GM18508 (cell line): Measurements from ENCODE around the gene SQSTM1.

Source experiments
- ATAC-seq: cut with Tn5 transposase; IDR thresholded peaks from one replicate; pipeline ENCODE4 v1.9.1; 2021; ENCODE audit warnings: moderate number of reproducible peaks; ENCODE audit not compliant: insufficient read depth, unreplicated experiment

SQSTM1 gene

DNA sequence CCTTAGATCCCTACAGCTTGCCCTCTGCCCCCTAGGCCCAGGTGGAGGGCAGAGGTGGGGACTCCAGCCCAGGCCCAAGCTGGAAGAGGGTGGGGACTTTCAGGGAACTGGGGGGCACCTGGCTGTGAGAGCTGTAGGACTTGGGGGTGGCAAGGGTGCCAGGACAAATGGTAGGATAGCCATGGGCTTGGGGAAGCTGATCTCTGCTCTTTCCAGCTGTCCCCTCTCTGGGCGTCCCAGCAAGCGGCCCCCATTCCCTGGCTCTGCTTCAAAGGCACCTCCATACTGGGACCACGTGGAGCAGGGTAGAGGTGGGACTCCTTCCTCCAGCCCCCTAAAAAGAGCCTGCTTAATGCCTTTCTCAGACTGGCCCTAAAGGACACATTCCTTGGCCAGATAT lies 26.5 kb upstream of the SQSTM1 start:
- ATAC-seq = no peak

DNA sequence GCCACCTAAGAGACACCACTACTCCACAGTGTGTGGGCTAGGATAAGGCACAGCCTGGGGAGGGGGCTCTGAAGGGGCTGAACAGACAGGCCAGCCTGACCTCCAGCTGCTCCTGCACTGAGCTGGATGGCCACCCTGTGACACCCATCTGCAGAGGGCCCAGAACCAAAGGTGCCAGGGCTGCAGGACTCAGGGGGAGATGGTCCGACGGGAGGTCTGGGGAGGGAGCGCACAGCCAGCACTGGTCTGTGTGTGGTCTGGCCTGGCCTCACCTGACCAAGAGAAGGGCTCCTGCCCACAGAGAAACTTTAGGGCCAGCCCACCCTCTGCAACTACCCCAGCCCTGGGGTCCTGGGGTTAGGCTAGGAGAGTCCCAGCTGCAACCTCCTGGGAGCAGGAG lies 26.1 kb upstream of the SQSTM1 start:
- no peak for ATAC-seq

DNA sequence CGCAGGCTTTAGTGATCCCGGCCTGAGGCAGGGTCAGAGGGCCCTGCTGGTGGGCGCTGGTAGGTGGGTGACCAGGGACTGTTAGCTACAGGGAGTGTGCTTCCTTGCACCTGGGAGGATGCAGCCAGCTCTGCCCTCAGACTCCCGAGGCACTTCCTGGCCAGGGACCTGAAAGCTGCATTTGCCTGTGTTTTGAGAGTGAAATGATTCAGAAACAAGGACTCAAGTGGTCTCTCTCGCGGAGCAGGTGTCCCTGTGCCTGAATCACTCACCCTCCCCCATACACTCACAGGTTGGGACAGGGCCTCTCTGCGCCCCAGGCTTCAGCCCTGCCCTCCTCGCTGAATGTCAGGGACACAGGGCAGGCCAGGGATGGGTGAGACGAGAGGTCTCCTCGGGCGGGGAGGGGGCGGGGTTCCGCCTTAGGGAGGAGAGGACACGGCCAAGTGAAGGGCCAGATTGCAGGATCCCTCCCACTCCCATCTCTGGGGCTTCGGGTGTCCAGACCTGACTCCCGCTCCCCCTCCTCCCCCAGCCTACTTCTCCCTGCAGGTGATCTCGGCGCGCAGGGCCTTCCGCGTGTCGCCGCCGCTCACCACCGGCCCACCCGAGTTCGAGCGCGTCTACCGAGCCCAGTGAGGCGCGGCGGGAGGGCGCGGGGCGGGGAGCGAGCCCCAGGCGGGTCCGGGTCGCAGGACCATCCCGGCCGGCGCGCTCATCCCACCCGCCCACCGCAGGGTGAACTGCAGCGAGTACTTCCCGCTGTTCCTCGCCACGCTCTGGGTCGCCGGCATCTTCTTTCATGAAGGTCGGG lies 25.4 kb upstream of the SQSTM1 start:
- ATAC-seq = no peak

DNA sequence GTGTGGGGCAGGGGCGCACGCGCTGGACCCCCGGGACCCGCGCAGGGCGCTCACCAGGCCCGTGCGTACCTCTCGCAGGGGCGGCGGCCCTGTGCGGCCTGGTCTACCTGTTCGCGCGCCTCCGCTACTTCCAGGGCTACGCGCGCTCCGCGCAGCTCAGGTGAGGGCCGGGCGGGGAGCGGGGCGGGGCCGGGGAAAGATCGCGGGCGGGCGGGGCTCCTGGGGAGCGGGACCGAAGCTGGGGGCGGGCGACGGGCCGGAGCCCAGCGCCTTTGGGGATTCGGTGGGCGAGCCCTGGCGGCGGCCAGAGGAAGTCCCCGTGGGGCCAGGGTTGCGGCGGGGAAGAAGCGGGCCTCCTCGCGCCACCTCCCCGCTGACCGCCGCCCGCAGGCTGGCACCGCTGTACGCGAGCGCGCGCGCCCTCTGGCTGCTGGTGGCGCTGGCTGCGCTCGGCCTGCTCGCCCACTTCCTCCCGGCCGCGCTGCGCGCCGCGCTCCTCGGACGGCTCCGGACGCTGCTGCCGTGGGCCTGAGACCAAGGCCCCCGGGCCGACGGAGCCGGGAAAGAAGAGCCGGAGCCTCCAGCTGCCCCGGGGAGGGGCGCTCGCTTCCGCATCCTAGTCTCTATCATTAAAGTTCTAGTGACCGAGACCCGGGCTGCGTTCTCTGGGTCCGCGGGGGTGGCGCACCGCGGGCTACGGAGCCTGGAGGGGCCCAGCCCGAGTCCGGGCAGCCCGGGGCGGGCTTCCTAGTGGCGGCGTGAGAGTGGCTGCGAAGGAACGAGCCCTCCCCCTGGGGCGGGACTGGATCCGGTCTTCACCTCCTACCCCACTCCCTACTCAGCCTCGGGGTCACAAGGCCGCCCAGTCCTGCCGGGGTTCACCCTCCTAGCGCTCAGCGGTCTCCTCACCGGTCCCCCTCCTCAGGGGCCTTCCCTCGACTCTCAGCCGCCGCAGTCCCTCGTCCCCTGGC lies 24.6 kb upstream of the SQSTM1 start:
- ATAC-seq = peak; percentile 43

DNA sequence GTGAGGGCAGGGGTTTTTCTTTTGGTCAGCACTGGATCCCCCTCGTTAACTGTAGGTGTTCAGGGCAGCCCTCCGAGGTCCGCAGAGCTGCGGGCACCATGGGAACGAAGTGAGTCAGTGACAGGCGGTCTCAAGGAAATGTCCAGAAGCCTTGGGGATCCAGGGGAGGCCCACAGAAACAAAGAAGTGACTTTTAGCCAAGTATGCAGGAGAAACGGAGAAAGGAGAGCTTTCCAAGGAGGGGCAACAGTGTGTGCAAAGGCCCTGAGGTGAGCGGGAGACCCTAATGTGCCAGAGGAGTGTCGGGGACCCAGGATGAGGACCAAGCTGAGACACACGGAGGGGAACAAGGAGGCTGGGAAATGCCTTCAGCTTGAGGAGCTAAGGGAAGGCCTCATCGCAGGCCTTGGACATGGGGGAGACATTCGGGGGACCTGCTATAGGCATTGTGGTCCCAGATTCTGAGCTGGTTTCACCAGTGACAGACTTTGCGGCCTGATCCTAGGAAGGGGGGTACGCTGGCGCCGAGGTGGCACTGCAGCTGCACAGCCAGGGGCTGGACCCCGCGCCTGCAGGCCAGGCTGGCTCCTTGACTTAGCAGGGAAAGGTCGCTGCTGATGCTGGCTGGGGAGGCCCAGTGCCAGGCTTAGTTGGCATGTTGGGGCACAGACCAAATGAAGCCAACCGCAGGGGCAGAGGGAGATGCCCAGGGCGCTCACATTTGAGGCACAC lies 23.7 kb upstream of the SQSTM1 start:
- no peak for ATAC-seq

DNA sequence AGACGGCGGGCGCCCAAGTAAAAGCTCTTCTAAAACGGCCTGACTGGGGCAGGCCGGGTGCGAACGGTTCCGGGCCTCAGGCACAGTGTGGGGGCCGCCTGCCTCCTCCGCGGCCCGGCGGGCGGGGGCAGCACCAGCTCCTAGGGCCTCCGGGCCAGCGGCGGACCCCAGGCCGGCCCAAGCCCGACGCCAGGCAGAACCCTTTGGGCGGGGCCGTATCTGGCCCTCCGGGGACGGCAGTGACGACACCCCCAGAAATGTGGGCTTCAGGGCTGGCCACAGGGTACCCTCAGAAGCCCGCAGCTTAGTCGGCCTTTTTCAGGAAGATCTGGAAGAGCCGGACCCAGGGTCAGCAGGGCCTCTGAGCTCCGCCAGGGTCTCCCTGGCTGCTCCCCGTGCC lies 23.0 kb upstream of the SQSTM1 start:
- ATAC-seq = no peak

DNA sequence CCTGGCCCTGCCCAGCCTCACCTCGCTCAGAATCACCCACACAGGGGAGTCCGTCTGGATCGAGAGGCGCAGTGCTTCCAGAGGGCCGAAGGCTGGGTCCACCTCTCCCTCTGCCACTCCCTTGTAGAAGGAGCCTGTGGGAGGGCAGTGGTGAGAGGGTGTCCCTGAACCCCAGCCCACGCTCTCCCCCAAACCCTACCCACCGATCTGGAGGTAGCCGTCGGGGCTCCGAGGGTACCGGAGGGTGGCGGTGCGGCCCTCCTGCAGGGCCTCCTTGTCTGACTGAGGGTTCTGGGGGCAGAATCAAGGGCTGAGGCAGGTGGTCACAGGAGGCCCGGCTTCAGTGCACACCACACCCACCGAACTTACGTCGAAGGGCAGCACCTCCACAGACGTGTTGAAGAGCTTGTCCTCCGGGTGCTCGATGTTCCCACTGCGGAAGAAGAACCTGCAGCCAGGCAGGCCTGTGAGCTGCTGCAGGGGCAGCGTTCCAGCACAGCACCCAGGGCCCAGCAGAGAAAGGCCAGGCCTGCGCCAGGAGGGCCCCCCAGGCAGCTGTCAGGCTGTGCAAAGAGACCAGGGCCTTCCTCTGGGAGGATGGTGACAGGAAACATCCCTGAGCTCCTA lies 22.4 kb upstream of the SQSTM1 start:
- ATAC-seq = no peak

DNA sequence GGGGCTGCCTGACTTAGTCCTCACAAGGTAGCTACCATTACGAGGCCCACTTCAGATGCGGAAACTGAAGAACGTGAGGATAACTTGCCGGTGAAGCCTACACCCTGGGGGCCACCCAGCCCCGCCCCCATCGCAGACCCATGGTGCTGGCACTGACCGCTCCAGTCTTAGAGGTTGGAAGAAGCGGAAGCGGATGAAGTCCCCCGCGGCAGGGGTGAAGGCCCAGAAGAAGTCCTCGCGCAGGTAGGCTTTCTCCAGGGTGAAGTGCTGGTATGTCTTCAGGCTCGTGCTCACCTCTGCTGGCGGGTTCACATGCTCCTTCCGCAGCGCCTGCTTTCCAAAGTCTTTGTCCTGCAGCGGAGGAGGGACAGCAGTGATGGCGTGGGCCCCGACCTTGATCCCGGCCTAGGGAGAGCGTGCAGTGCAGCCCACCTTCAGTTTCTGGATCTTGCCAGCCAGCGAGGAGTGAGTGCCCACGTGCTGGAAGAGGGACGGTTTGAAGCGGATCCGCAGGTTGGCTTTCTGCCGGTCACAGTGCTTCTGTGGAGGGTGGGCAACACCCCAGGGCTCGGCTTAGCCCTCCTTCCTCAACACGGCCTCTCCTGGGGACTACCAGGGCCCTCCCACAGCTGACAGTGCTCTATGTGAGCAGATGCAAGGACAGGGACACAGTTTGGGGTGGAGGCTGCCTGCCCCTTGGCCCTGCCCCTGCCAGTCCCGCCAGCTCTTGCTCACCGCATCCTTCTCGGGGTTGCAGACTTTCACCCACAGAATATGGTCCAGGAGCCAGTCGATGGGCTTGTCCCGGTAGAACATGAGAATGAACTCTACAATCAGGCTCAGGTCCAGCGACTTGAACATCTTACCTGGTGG lies 21.7 kb upstream of the SQSTM1 start:
- ATAC-seq = no peak

DNA sequence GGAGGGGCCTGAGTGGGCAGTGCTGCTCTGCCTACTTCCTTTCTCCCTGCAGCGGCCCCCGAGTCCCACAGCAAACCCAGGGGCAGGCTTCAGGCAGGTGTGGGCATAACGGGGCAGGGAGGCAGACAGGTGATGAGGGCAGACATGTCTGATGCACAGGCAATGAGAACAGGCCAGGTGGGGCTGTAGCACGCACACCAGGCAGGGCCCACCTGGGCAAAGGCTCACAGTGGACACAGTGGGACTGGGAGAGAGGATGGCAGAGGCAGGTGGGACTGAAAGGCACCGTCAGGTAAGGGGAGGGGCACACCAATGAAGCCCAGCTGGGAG lies 21.1 kb upstream of the SQSTM1 start:
- ATAC-seq = no peak

DNA sequence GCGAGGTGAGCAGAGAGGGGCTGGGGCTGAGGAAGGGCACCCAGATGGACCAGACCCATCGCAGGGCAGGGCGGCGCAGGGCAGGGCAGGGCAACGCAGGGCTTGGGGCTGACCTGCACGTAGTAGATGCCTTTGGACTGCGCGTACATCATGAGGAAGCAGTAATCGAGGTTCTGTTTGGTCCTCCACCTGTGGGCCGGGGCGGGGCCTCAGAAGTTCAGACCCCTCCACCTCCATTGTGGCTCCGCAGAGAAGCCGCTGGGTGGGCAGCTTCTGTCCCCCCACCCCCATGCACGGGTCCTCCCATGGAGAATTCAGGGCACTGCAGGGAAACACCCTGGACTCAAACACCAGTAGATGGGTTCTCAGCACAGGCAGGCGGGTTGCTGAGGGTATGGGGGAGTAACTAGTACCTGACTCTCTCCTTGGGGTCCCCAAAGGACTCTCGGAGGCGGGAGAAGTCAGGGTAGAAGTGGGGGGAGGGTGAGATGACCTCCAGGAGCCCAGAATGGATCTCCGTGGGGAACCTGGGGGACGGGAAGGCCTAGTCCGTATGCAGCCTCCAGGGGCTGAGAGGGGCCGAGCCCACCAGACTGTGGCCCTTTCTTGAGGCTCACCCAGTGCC lies 20.5 kb upstream of the SQSTM1 start:
- no peak for ATAC-seq

DNA sequence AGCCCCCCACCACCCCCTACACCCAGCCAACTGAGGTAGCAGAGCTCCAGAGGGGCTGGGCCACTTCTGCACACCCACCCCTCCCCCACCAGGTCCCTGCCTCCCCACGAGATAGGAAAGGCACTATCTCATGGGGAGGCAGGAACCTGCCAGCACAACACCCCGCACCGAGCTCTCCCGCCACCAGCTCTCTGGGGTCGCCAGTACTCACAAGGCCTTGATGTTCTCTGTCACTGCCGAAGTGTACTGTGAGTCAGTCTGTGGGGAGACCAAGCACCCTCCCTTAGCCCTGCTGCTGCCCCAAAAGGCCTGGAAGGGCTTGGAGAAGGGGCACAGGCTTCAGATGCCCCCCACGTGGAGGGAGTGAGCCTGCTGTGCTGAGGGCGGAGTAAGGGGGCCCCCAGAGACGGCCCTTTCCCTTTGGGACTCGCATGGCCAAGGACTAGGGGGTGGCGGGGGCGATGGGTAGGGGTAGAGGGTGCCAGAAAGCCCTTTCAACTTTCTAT lies 20.0 kb upstream of the SQSTM1 start:
- ATAC-seq = no peak

DNA sequence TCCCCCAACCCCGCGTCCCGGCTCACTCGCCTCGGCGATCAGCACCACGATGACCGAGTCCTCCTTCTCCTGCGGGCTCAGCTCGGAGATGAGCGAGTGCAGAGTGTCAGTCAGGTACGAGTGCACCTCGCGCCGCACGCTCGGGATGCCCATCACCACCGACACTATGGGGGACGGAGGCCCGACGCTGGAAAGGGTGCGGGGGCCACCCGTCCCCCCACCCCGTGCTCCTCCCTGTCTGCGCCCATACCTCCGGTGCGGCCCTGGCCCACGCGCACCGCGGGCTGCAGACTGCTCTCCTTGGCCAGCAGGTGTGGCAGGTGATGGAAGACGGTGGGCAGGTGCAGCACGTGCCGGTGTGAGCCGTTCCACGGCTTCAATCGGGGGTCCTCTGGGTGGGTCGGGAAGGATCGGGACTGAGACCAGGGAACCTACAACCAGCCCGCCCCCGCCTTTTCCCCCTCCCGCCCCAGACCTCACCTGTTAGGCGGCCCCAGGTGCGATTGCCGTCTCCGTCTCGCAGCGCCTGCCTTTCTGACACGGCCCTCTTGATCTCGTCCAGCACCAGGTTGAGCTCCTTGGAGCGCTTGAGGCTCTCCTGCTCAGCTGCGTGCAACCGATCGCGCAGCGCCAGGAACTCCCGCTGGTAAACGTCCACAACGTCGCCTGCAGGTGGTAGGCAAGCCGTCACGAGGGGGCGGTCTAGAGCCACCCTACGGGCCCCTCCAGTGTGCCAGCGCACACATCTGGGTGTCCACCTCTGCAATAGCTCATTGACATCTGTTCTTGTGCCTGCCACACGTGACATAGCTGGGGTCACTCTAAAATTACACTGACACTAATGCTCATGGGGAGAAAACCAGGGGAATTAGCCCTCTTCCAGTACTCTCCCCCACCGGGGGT lies 19.1 kb upstream of the SQSTM1 start:
- ATAC-seq = no peak

DNA sequence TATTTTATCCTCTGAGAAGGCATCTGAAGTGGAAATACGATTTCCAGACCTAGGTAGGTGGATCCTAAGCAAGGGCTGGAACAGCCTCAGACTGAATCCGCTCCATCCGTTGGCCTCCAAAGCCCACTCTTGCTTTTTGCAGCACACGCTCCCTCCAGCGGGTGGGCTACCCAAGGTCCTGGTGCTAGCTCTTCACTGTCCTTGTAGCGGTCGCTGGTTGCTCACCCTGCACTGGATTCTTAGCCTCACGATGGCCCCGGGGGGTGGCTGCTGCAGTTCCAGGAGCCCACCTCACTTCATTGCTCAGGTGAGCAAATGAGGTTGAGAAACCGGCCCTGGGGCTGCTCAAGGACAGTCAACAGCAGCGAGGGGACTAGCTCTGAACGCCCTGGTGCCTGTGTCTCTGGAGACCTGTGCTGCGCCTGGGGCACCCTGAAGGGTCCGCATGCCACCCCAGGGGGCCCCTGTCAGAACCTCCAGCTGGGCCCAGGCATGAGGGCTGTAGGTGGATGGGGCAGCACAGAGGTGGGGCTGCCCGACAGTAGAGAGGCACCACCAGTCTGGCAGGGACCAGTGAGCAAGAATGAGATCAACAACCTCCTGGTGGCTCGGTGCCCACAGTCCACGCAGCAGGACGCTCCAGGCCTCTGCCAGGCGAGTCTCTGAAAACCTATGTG lies 18.4 kb upstream of the SQSTM1 start:
- ATAC-seq = no peak

DNA sequence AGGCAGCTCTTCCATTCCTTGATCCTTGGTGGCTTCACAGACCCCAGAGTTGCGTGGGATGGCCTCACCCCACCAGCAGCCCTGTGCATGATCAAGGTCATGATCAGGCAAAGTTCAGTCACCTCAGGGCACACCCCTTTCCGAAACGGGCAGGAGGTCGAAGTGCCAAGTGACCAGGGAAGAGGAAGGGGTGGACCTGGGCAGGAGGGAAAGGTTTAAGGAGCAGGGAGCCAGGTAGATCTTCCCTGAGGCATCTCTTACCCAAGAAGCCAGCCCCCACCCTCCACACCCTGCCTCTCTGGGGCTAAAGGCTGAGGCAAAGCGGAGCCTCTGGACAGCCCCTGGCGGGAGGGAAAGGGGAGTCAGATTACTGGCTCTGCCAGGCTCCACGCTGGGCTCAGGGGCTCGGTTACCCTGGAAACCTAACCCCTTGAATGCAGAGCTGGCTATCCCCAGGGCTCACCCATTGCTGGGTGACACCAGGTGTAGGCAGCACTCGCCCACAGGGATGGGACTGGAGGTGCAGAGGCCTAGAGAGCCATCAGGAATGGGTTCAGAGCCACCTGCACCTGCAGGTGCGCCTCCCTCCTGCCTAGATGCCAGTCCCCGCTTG lies 17.6 kb upstream of the SQSTM1 start:
- no peak for ATAC-seq

DNA sequence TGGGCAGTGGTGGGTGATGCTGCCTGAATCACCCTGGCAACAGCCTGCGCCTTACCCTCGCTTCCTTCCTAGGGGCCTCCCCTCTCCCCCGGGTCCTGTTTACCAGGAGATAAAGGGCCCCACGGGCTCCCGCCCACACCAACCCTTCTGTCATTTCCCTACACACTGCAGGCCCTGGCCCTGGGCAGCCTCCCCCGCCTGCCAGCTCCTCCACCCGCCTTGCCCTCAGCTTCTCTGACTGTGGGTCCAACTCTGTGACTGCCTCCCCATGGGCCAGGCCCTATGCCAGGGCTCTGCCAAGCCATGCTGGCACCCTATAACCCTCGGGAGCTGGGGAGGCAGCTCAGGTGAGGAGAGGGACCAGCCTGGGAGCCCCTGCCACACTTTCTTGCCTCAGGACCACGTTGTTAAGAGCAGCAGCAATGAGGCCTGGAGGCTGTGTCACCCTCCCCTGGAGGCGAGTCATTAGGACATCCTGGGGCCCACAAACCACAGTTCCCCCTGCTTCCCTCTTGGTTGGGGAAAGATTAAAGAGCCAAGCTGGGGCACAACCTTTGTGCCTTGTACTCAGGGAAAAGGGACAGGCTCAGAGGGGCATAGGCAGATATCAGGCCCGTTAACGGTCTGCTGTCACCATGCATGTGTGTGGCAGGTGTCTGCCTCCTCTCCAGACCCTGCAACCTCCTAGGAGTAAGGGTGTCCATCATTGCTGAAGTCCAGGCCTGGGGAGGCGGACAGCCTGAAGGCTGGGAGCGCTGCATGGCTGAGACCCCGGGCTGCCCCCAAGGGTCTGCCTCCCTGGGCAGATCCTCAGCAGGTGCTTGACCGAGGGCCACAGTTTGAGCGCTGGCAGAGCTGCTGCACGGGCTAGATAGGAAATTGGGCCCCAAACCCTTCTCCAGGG lies 16.8 kb upstream of the SQSTM1 start:
- ATAC-seq = no peak

DNA sequence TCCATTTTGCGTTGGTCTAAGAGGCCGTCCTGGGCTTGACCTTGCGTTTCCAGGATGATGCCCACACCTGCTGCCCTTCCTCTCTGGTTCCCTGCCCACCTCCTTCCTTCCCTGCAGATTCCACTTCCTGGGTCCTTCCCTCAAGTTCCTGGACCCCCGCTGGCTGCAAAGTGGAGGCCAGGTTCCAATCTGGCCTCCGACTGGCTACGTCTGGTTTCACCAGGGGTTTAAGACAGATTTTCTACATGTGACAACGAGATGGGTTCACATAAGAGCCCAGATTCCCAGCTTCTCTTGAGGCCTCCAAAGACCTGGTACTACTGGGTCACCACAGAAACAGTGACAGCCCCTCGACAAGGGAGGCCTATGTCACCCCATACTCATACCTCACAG lies 16.2 kb upstream of the SQSTM1 start:
- no peak for ATAC-seq
